Transverse colon (tissue), 4 donors: Measurements from ENCODE around the gene POLD1. TPM values are rescaled to one million over a fixed set of nuclear protein-coding genes. Genes with fewer than 3 reads are reported as not detected.

Source experiments
- DNase-seq: peaks from one replicate; pipeline ENCODE4 v3.0.0-alpha.2; 2019
- H3K27ac ChIP-seq, 4 donors: fragments of 200-600 bp; sonication (generic); 2 replicates each; pipeline ENCODE4 v1.5.1; 2016 to 2018; ENCODE audit warnings: inconsistent platforms in 4 of 4
- H3K27me3 ChIP-seq: fragments of 200-600 bp; sonication (generic); 2 replicates; pipeline ENCODE4 v1.5.1; 2017; ENCODE audit warnings: inconsistent platforms
- H3K36me3 ChIP-seq, 4 donors: fragments of 200-600 bp; sonication (generic); 2 replicates each; pipeline ENCODE4 v1.5.1; 2017 to 2019; ENCODE audit warnings: inconsistent platforms in 4 of 4
- H3K4me1 ChIP-seq, 4 donors: fragments of 200-600 bp; sonication (generic); 2 replicates each; pipeline ENCODE4 v1.5.1; 2017 to 2020; ENCODE audit warnings: inconsistent platforms in 4 of 4
- H3K4me3 ChIP-seq, 4 donors: fragments of 200-600 bp; sonication (generic); 1 replicate in 1 of 4; 2 replicates in 3 of 4; pipeline versions ENCODE4 v1.5.1 to v1.6.1; 2017 to 2019; ENCODE audit warnings: inconsistent platforms in 4 of 4
- H3K9me3 ChIP-seq, 2 donors: fragments of 200-600 bp; sonication (generic); 2 replicates each; pipeline ENCODE4 v1.5.1; 2017 to 2019; ENCODE audit warnings: inconsistent platforms in 2 of 2
- CTCF ChIP-seq, 5 experiments: fragments of 200-600 bp in 3 of 5; fragments of 450-650 bp in 2 of 5; sonication (generic) in 3 of 5; IDR thresholded peaks; 1 replicate in 2 of 5; 2 replicates in 3 of 5; pipeline ENCODE4 v1.5.1; 2016 to 2017; ENCODE audit warnings: antibody characterized with exemption in 5 of 5, inconsistent platforms in 3 of 5, mild to moderate bottlenecking in 2 of 5, moderate library complexity in 1 of 5
- EP300 ChIP-seq: sonication (generic); formaldehyde crosslinking; IDR thresholded peaks from one replicate; pipeline ENCODE4 v1.6.1; 2017; ENCODE audit warnings: antibody characterized with exemption, low read depth
- POLR2A ChIP-seq: fragments of 450-650 bp; IDR thresholded peaks from one replicate; pipeline ENCODE4 v1.6.1; 2016; ENCODE audit warnings: antibody characterized with exemption, mild to moderate bottlenecking, moderate library complexity
- POLR2AphosphoS5 ChIP-seq, 3 donors: sonication (generic); formaldehyde crosslinking; IDR thresholded peaks; one replicate each; pipeline ENCODE4 v1.6.1; 2016; ENCODE audit warnings: antibody characterized with exemption in 3 of 3
- WGBS, 2 donors: methylation state at CpG; one replicate each; pipeline ENCODE4 v1.1.5; 2018; ENCODE audit warnings: low coverage in 1 of 2; 5-methylcytosine and 5-hydroxymethylcytosine counted together
- in situ Hi-C, 4 donors: fragments of 200-750 bp; cut with MboI; loops; one replicate each; pipeline versions ENCODE4 v1.15.0 to v1.15.1; 2017; ENCODE audit warnings: low sequenced_read_pairs in 3 of 4, low pct_ligation_motif_present in 1 of 4, low pct_unique_long_range_greater_than_20kb in 1 of 4
- intact Hi-C: fragments of 100-400 bp; cut with DNase I; formaldehyde crosslinking; loops from one replicate; pipeline ENCODE4 v1.15.1; 2023; ENCODE audit warnings: low total_unique reads
- total RNA-seq, 4 donors: library from RNA; depleted of rRNA; stranded (reverse); fragments of >200 nt; gene quantifications; one replicate each; pipeline ENCODE4 v1.1.0, GENCODE V29; 2016

Gene POLD1
- total RNA-seq, 4 donors from 2014 or later: 14.6 to 59.1 (median 25.9) TPM

GRCh38 chr19:50460161-50460765, 76.1 kb downstream of the POLD1 start:
- no peaks in the 10 kb centered on the region for H3K36me3 ChIP-seq
- WGBS, 2 donors: 23% methylated on average over 13 of the region's 13 CpGs; no CpG with 5 or more reads in 1 of the 2 donors
- intact Hi-C loops (loop anchor here (1.0 kb wide), 1 partner anchor 28 kb away; no protein-coding TSS in a partner anchor), in situ Hi-C loops (loop anchor here in 3 of 4 donors (10.0 to 25.0 kb wide), 2 partner anchors 95 to 98 kb away; partner anchors contain the start of gene NAPSA (in 3 of the 3))
- H3K9me3 ChIP-seq: no peaks in the 10 kb centered on the region
- H3K4me1 ChIP-seq: no peaks in the 10 kb centered on the region
- peaks cover 25% of the 10 kb centered on the region for H3K27me3 ChIP-seq
- H3K27ac ChIP-seq: no peak overlapping the region
- H3K4me3 ChIP-seq: no peak overlapping the region
- TF ChIP-seq CTCF (IDR thresholded peaks at IDR 0.05) (no peak), POLR2AphosphoS5 (IDR thresholded peaks at IDR 0.05) (no peak), POLR2A (no peak)
- no peak for DNase-seq

- in situ Hi-C loops (loop anchor here in 3 of 4 donors (10.0 to 25.0 kb wide), 2 partner anchors 96 to 99 kb away; partner anchors contain the start of gene NAPSA (in 3 of the 3)), intact Hi-C loops (loop anchor here (1.0 kb wide), 1 partner anchor 93 kb away; no protein-coding TSS in a partner anchor)
- peak; percentile 73 for DNase-seq
- Histone ChIP-seq H3K9me3 (no peaks in the 10 kb centered on the region), H3K36me3 (no peaks in the 10 kb centered on the region), H3K4me3 (no peak overlapping the region), H3K27ac (no peak overlapping the region), H3K4me1 (peaks cover 0 to under 1% (median 0%) of the 10 kb centered on the region in 4 donors), H3K27me3 (peaks cover 25% of the 10 kb centered on the region)
- TF ChIP-seq POLR2AphosphoS5 (IDR thresholded peaks at IDR 0.05) (no peak), CTCF (IDR thresholded peaks at IDR 0.05) (peak; percentile 77 to 92 (median 87))
- 5 to 25% methylated on average over 11 to 28 of the region's 28 CpGs for WGBS, 2 donors
These were observed 77.1 kb downstream of the POLD1 start for GRCh38 chr19:50461066-50461875.

GRCh38 chr19:50462970-50463369, 78.8 kb downstream of the POLD1 start:
- no peak for DNase-seq
- 56 to 72% methylated on average over 5 to 7 of the region's 7 CpGs for WGBS, 2 donors
- intact Hi-C loops: no loop called here
- Histone ChIP-seq H3K4me1 (peaks cover 0 to 8% (median 6%) of the 10 kb centered on the region in 4 donors), H3K4me3 (no peak overlapping the region), H3K9me3 (no peaks in the 10 kb centered on the region), H3K27ac (no peak overlapping the region), H3K36me3 (no peaks in the 10 kb centered on the region), H3K27me3 (peaks cover 16% of the 10 kb centered on the region)
- in situ Hi-C loops: loop anchor here in 3 of 4 donors (10.0 to 25.0 kb wide), 2 partner anchors 98 to 101 kb away; partner anchors contain the start of gene NAPSA (in 3 of the 3)
- no peak for TF ChIP-seq CTCF (IDR thresholded peaks at IDR 0.05)
- TF ChIP-seq POLR2AphosphoS5 (IDR thresholded peaks at IDR 0.05): no peak
- TF ChIP-seq EP300: no peak
- no peak for TF ChIP-seq POLR2A

GRCh38 chr19:50464348-50464747, 80.2 kb downstream of the POLD1 start:
- Histone ChIP-seq H3K27ac (no peak overlapping the region), H3K4me1 (peaks cover 0 to 8% (median 6%) of the 10 kb centered on the region in 4 donors), H3K36me3 (no peaks in the 10 kb centered on the region), H3K4me3 (no peak overlapping the region), H3K9me3 (no peaks in the 10 kb centered on the region), H3K27me3 (peaks cover 4% of the 10 kb centered on the region)
- in situ Hi-C loops (loop anchor here in 3 of 4 donors (10.0 to 25.0 kb wide), 2 partner anchors 100 to 102 kb away; partner anchors contain the start of gene NAPSA (in 3 of the 3)), intact Hi-C loops (no loop called here)
- no peak for DNase-seq
- WGBS, 2 donors: 75 to 80% methylated on average over 1 to 19 of the region's 19 CpGs
- TF ChIP-seq CTCF (IDR thresholded peaks at IDR 0.05) (no peak), EP300 (no peak), POLR2AphosphoS5 (IDR thresholded peaks at IDR 0.05) (no peak), POLR2A (no peak)
